Endothelial cell of umbilical vein (primary cell): ENCODE measurements around the gene RNF130. TPM values are rescaled to one million over a fixed set of nuclear protein-coding genes. Genes with fewer than 3 reads are reported as not detected.
A peak's percentile ranks its signal among the peaks of the same experiment; 100 is the strongest.

Source experiments
- BruUV-seq: library from RNA; stranded (reverse); fragments of 400-500 nt; replicated peaks from 2 replicates; lab custom pipeline; 2021; lab: Mats Ljungman, UMichigan
- CTCF ChIA-PET: fragments of 300-600, 350-600 bp; sonication (Branson Sonifier 250); formaldehyde crosslinking; loops from one replicate; lab custom pipeline; 2021; ENCODE audit warnings: antibody characterized with exemption, inconsistent platforms; lab: Charles Lee
- POLR2A ChIA-PET: fragments of 300-600, 350-600 bp; sonication (Branson Sonifier 250); formaldehyde crosslinking; loops from one replicate; lab custom pipeline; 2021; ENCODE audit warnings: antibody characterized with exemption, inconsistent platforms; lab: Charles Lee
- DNase-seq: peaks from one replicate; pipeline ENCODE4 v3.0.0-alpha.2; 2011; ENCODE audit warnings: low read depth, low spot score
- FAIRE-seq: peaks from 2 replicates; lab custom pipeline; 2011; peaks lifted over from hg19 to GRCh38; lab: Jason Lieb, UNC
- H2AFZ ChIP-seq: 2 replicates; pipeline ENCODE4 v1.6.0; 2012; ENCODE audit warnings: low read depth, low read length, control low read depth, inconsistent platforms
- H3K27ac ChIP-seq: 2 replicates; pipeline ENCODE4 v1.5.1; 2011; ENCODE audit warnings: low read depth, mild to moderate bottlenecking, control low read depth, low read length, moderate library complexity; ENCODE audit not compliant: insufficient read depth
- H3K27me3 ChIP-seq, 2 experiments: 2 replicates each; pipeline versions ENCODE4 v1.6.0 to v1.6.1; 2011; ENCODE audit warnings: low read length in 2 of 2, mixed read lengths in 1 of 2; ENCODE audit not compliant: control insufficient read depth in 2 of 2, insufficient read depth in 2 of 2
- H3K36me3 ChIP-seq, 2 experiments: 2 replicates in 1 of 2; 3 replicates in 1 of 2; pipeline ENCODE4 v1.5.1; 2011; ENCODE audit warnings: low read length in 2 of 2, mild to moderate bottlenecking in 1 of 2, moderate library complexity in 1 of 2; ENCODE audit not compliant: control insufficient read depth in 2 of 2, insufficient read depth in 2 of 2; ENCODE audit errors: extremely low read depth in 1 of 2
- H3K4me1 ChIP-seq: 3 replicates; pipeline ENCODE4 v1.5.1; 2011; ENCODE audit warnings: mild to moderate bottlenecking, low read length; ENCODE audit not compliant: control insufficient read depth, insufficient read depth; ENCODE audit errors: extremely low read depth
- H3K4me2 ChIP-seq: 2 replicates; pipeline ENCODE4 v1.6.1; 2011; ENCODE audit warnings: low read length, control low read depth, mixed read lengths; ENCODE audit not compliant: insufficient read depth
- H3K4me3 ChIP-seq, 3 experiments: fragments of 200-600 bp in 1 of 3; sonication (generic), shearing (Covaris generic) in 1 of 3; replicated peaks in 1 of 3; 2 replicates each; pipeline ENCODE4 v1.5.1; 2011 to 2016; ENCODE audit warnings: control low read depth in 3 of 3, low read length in 3 of 3, mild to moderate bottlenecking in 2 of 3, inconsistent platforms in 1 of 3, low read depth in 1 of 3, moderate library complexity in 1 of 3; ENCODE audit not compliant: insufficient read depth in 1 of 3
- H3K79me2 ChIP-seq: 2 replicates; pipeline ENCODE4 v1.6.0; 2012; ENCODE audit warnings: low read length, inconsistent platforms; ENCODE audit not compliant: control insufficient read depth, insufficient read depth
- H3K9ac ChIP-seq: replicated peaks from 2 replicates; pipeline ENCODE3; 2011; ENCODE audit warnings: low read length, control low read depth; ENCODE audit not compliant: insufficient read depth; ENCODE audit errors: extremely low read depth
- H3K9me1 ChIP-seq: replicated peaks from 3 replicates; pipeline ENCODE4 v1.6.0; 2011; ENCODE audit warnings: mild to moderate bottlenecking, low read length; ENCODE audit not compliant: control insufficient read depth, insufficient read depth; ENCODE audit errors: extremely low read depth
- H3K9me3 ChIP-seq: replicated peaks from 2 replicates; pipeline ENCODE4 v1.5.1; 2012; ENCODE audit warnings: low read length, inconsistent platforms; ENCODE audit not compliant: control insufficient read depth, insufficient read depth
- H4K20me1 ChIP-seq: replicated peaks from 2 replicates; pipeline ENCODE3; 2011; ENCODE audit warnings: mild to moderate bottlenecking, low read length; ENCODE audit not compliant: control insufficient read depth, insufficient read depth; ENCODE audit errors: extremely low read depth
- MYC ChIP-seq: IDR thresholded peaks from one replicate; pipeline ENCODE4 v1.6.1; 2011; ENCODE audit warnings: mild to moderate bottlenecking, low read depth, low read length
- dilution Hi-C: fragments of 300-500 bp; cut with MboI; formaldehyde crosslinking; loops from one replicate; pipeline ENCODE4 v1.15.0; 2019; ENCODE audit warnings: low sequenced_read_pairs; ENCODE audit not compliant: extremely low pct_ligation_motif_present
- intact Hi-C: fragments of 100-400 bp; cut with micrococcal nuclease; formaldehyde crosslinking; loops from one replicate; pipeline ENCODE4 v1.10.0; 2022
- polyA plus RNA-seq, 4 experiments: library from polyadenylated mRNA; depleted of rRNA in 3 of 4; stranded (reverse) in 3 of 4; unstranded in 1 of 4; fragments of >200 nt; gene quantifications; 2 replicates each; pipeline versions ENCODE4 v1.2.1 to v1.2.3, GENCODE V29; 2011 to 2012; ENCODE audit warnings: missing spikeins in 1 of 4
- total RNA-seq: library from RNA; stranded (reverse); gene quantifications from 2 replicates; pipeline ENCODE4 v1.2.3, GENCODE V29; 2021
- TF ChIP-seq, protein P1 (sequence below), 2 donors: IDR thresholded peaks; 1 replicate in 1 of 2; 2 replicates in 1 of 2; pipeline ENCODE4 v1.5.1; 2011; ENCODE audit warnings: low read length in 2 of 2, mild to moderate bottlenecking in 2 of 2, moderate library complexity in 2 of 2, control low read depth in 1 of 2, inconsistent platforms in 1 of 2, low read depth in 1 of 2; ENCODE audit not compliant: insufficient read depth in 1 of 2; ENCODE audit errors: extremely low read depth in 1 of 2

The RNF130 gene
- total and polyA plus RNA-seq, 2 donors (not counting 3 experiments of a cell fraction or from before 2014, with no cell fraction given): 43.0 to 43.1 TPM

- no peaks in the 10 kb centered on the region for H3K4me1 ChIP-seq
- H3K4me2 ChIP-seq: no peak overlapping the region
- ChIA-PET CTCF (interaction anchor here (0.6 to 1.3 kb wide), 3 partner anchors 27 to 236 kb away, joined by 3 to 8 read pairs (median 3); no protein-coding TSS in a partner anchor), POLR2A (interaction anchor here (0.6 kb wide), 1 partner anchor 50 kb away, joined by 3 read pairs; no protein-coding TSS in a partner anchor)
- no peak overlapping the region for H3K4me3 ChIP-seq
- no peaks in the 10 kb centered on the region for H3K9me1 ChIP-seq
- H3K9me3 ChIP-seq: no peaks in the 10 kb centered on the region
- no peaks in the 10 kb centered on the region for H3K79me2 ChIP-seq
- no TSS peak for BruUV-seq
- no peaks in the 10 kb centered on the region for H4K20me1 ChIP-seq
- H2AFZ ChIP-seq: no peak overlapping the region
- TF ChIP-seq, protein P1, sequence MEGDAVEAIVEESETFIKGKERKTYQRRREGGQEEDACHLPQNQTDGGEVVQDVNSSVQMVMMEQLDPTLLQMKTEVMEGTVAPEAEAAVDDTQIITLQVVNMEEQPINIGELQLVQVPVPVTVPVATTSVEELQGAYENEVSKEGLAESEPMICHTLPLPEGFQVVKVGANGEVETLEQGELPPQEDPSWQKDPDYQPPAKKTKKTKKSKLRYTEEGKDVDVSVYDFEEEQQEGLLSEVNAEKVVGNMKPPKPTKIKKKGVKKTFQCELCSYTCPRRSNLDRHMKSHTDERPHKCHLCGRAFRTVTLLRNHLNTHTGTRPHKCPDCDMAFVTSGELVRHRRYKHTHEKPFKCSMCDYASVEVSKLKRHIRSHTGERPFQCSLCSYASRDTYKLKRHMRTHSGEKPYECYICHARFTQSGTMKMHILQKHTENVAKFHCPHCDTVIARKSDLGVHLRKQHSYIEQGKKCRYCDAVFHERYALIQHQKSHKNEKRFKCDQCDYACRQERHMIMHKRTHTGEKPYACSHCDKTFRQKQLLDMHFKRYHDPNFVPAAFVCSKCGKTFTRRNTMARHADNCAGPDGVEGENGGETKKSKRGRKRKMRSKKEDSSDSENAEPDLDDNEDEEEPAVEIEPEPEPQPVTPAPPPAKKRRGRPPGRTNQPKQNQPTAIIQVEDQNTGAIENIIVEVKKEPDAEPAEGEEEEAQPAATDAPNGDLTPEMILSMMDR (IDR thresholded peaks at IDR 0.05; ENCODE audit: extremely low read depth in 1 of 2, insufficient read depth in 1 of 2, low read depth in 1 of 2, low read length in 2 of 2): peak; percentile 34 to 60
- TF ChIP-seq MYC: no peak
- dilution Hi-C loops: no loop called here
- H3K27me3 ChIP-seq: no peaks in the 10 kb centered on the region
- no peak overlapping the region for H3K27ac ChIP-seq
- peaks cover 0 to 7% of the 10 kb centered on the region in 2 experiments for H3K36me3 ChIP-seq
- DNase-seq (peak; percentile 33), FAIRE-seq (peak; percentile 31)
- intact Hi-C loops: loop anchor here (1.0 kb wide), 1 partner anchor 173 kb away; no protein-coding TSS in a partner anchor
- no peak overlapping the region for H3K9ac ChIP-seq
Measured at GRCh38 chr5:179974946-179975712, 96.4 kb downstream of the RNF130 start.
